BLaER1 treated with 17β-estradiol and CSF1 and Interleukin-3, amounts not matched to agents 10 nM and 100 nM (cell line): ENCODE results near the gene SLC13A4.
A peak's percentile ranks its signal among the peaks of the same experiment; 100 is the strongest.
"Not testable (repeated sequence)": the region's sequence is repeated elsewhere in the genome, so short reads cannot be mapped to it uniquely, and the experiment has no call there.

Experiments
- H3K27ac ChIP-seq, 11 experiments: shearing (Covaris generic); formaldehyde crosslinking; 2 replicates each; pipeline ENCODE4 v1.8.1; 2022
- H3K27me3 ChIP-seq, 11 experiments: shearing (Covaris generic); formaldehyde crosslinking; 2 replicates each; pipeline ENCODE4 v1.8.1; 2022
- H3K36me3 ChIP-seq, 11 experiments: shearing (Covaris generic); formaldehyde crosslinking; 2 replicates each; pipeline ENCODE4 v1.8.1; 2022
- H3K4me1 ChIP-seq, 10 experiments: shearing (Covaris generic); formaldehyde crosslinking; 2 replicates each; pipeline ENCODE4 v1.8.1; 2022
- H3K4me2 ChIP-seq, 11 experiments: shearing (Covaris generic); formaldehyde crosslinking; 2 replicates each; pipeline ENCODE4 v1.8.1; 2022
- H3K4me3 ChIP-seq, 10 experiments: shearing (Covaris generic); formaldehyde crosslinking; 2 replicates each; pipeline ENCODE4 v1.8.1; 2022
- H3K9ac ChIP-seq, 11 experiments: shearing (Covaris generic); formaldehyde crosslinking; 2 replicates each; pipeline ENCODE4 v1.8.1; 2022
- H3K9me3 ChIP-seq, 11 experiments: shearing (Covaris generic); formaldehyde crosslinking; replicated peaks in 1 of 11; 2 replicates each; pipeline ENCODE4 v1.8.1; 2022
- H4K20me1 ChIP-seq, 11 experiments: shearing (Covaris generic); formaldehyde crosslinking; 2 replicates each; pipeline ENCODE4 v1.8.1; 2022
- Cebpa-rat ChIP-seq, 11 experiments: shearing (Covaris generic); IDR thresholded peaks; 2 replicates each; pipeline ENCODE4 v1.8.1; 2022

The SLC13A4 gene

GRCh38 chr7:135678612-135679575 is 49.1 kb downstream of the SLC13A4 start:
- Histone ChIP-seq H3K36me3 (peaks cover 37 to 97% (median 70%) of the 10 kb centered on the region in 11 experiments), H3K4me3 (no peak overlapping the region)

GRCh38 chr7:135673360-135673706 is 54.7 kb downstream of the SLC13A4 start:
- peaks cover 0 to 12% (median 8%) of the 10 kb centered on the region in 11 experiments; a peak in 19 of 22 replicates for H3K9me3 ChIP-seq
- H4K20me1 ChIP-seq = peaks cover 8 to 57% (median 21%) of the 10 kb centered on the region in 11 experiments; a peak in 13 of 22 replicates
- H3K4me3 ChIP-seq = no peak overlapping the region
- H3K4me2 ChIP-seq = no peak overlapping the region
- H3K36me3 ChIP-seq = peaks cover 44 to 65% (median 58%) of the 10 kb centered on the region in 11 experiments
- peaks cover 0 to 35% (median 3%) of the 10 kb centered on the region in 10 experiments; a peak in 8 of 20 replicates for H3K4me1 ChIP-seq
- H3K27me3 ChIP-seq = no peaks in the 10 kb centered on the region
- no peak for TF ChIP-seq Cebpa-rat (IDR thresholded peaks at IDR 0.05)
- H3K9ac ChIP-seq = no peak overlapping the region
- no peak overlapping the region for H3K27ac ChIP-seq

More at GRCh38 chr7:135678612-135679575, 49.1 kb downstream of the SLC13A4 start:
- no peak for TF ChIP-seq Cebpa-rat (IDR thresholded peaks at IDR 0.05)
- H3K9me3 ChIP-seq = no peaks in the 10 kb centered on the region
- no peaks in the 10 kb centered on the region for H3K27me3 ChIP-seq
- H3K4me2 ChIP-seq = no peak overlapping the region
- no peak overlapping the region for H3K9ac ChIP-seq
- H3K4me1 ChIP-seq = no peaks in the 10 kb centered on the region
- no peak overlapping the region for H3K27ac ChIP-seq
- peaks cover 0 to 17% (median 8%) of the 10 kb centered on the region in 11 experiments; a peak in 10 of 22 replicates for H4K20me1 ChIP-seq

- no peak overlapping the region for H3K27ac ChIP-seq
- peaks cover 8 to 57% (median 21%) of the 10 kb centered on the region in 11 experiments; a peak in 13 of 22 replicates for H4K20me1 ChIP-seq
- peaks cover 47 to 65% (median 55%) of the 10 kb centered on the region in 11 experiments for H3K36me3 ChIP-seq
- TF ChIP-seq Cebpa-rat (IDR thresholded peaks at IDR 0.05) = no peak
- H3K4me3 ChIP-seq = no peak overlapping the region
- H3K9me3 ChIP-seq = peaks cover 0 to 16% (median 13%) of the 10 kb centered on the region in 11 experiments; a peak in 19 of 22 replicates
- no peak overlapping the region for H3K4me2 ChIP-seq
- peaks cover 0 to 37% (median 3%) of the 10 kb centered on the region in 10 experiments; a peak in 8 of 20 replicates for H3K4me1 ChIP-seq
- no peaks in the 10 kb centered on the region for H3K27me3 ChIP-seq
- H3K9ac ChIP-seq = no peak overlapping the region
These were observed 55.2 kb downstream of the SLC13A4 start for GRCh38 chr7:135672560-135673359.

GRCh38 chr7:135670179-135670578 is 57.8 kb downstream of the SLC13A4 start:
- Histone ChIP-seq H3K36me3 (peaks cover 21 to 57% (median 37%) of the 10 kb centered on the region in 11 experiments), H3K27me3 (no peaks in the 10 kb centered on the region), H3K4me1 (peaks cover 0 to 63% (median 20%) of the 10 kb centered on the region in 10 experiments; a peak in 13 of 20 replicates), H3K27ac (no peak overlapping the region), H3K9ac (peak overlapping the region in 1 of 11 experiments; percentile 2; a peak in 1 of 22 replicates), H4K20me1 (peaks cover 11 to 53% (median 21%) of the 10 kb centered on the region in 11 experiments; a peak in 13 of 22 replicates), H3K4me2 (peak overlapping the region in 2 of 11 experiments; percentile 35 to 49; a peak in 4 of 22 replicates), H3K9me3 (peaks cover 0 to 16% (median 13%) of the 10 kb centered on the region in 11 experiments; a peak in 19 of 22 replicates), H3K4me3 (no peak overlapping the region)
- no peak for TF ChIP-seq Cebpa-rat (IDR thresholded peaks at IDR 0.05)

- Histone ChIP-seq H3K27me3 (no peaks in the 10 kb centered on the region), H3K27ac (no peak overlapping the region), H4K20me1 (peaks cover 11 to 53% (median 21%) of the 10 kb centered on the region in 11 experiments; a peak in 13 of 22 replicates), H3K9me3 (peaks cover 0 to 16% (median 13%) of the 10 kb centered on the region in 11 experiments; a peak in 19 of 22 replicates), H3K4me3 (no peak overlapping the region), H3K36me3 (peaks cover 17 to 57% (median 33%) of the 10 kb centered on the region in 11 experiments), H3K9ac (peak overlapping the region in 1 of 11 experiments; percentile 2; a peak in 1 of 22 replicates), H3K4me2 (peak overlapping the region in 2 of 11 experiments; percentile 35 to 49; a peak in 4 of 22 replicates), H3K4me1 (peaks cover 0 to 67% (median 20%) of the 10 kb centered on the region in 10 experiments; a peak in 14 of 20 replicates)
- no peak for TF ChIP-seq Cebpa-rat (IDR thresholded peaks at IDR 0.05)
These were observed 58.2 kb downstream of the SLC13A4 start for GRCh38 chr7:135669774-135670173.

GRCh38 chr7:135668852-135669395 is 59.1 kb downstream of the SLC13A4 start:
- not testable (repeated sequence) for H3K4me3 ChIP-seq

GRCh38 chr7:135667626-135668025 is 60.4 kb downstream of the SLC13A4 start:
- not testable (repeated sequence) for H3K27me3 ChIP-seq, H3K9ac ChIP-seq, H3K4me3 ChIP-seq
- peaks cover 0 to 16% (median 13%) of the 10 kb centered on the region in 11 experiments; a peak in 19 of 22 replicates for H3K9me3 ChIP-seq
- H3K27ac ChIP-seq = peak overlapping the region in 3 of 11 experiments; percentile 61 to 74 (median 68); a peak in 6 of 22 replicates
- peaks cover 8 to 36% (median 21%) of the 10 kb centered on the region in 11 experiments; a peak in 12 of 22 replicates for H4K20me1 ChIP-seq
- peaks cover 0 to 45% (median 21%) of the 10 kb centered on the region in 11 experiments; a peak in 17 of 22 replicates for H3K36me3 ChIP-seq
- peak overlapping the region in 4 of 11 experiments; percentile 63 to 89 (median 73); a peak in 4 of 22 replicates for H3K4me2 ChIP-seq
- peaks cover 14 to 83% (median 35%) of the 10 kb centered on the region in 10 experiments for H3K4me1 ChIP-seq

More at GRCh38 chr7:135668852-135669395, 59.1 kb downstream of the SLC13A4 start:
- Histone ChIP-seq H3K36me3 (peaks cover 9 to 54% (median 27%) of the 10 kb centered on the region in 11 experiments), H3K4me1 (peaks cover 4 to 76% (median 27%) of the 10 kb centered on the region in 10 experiments), H4K20me1 (peaks cover 11 to 49% (median 21%) of the 10 kb centered on the region in 11 experiments; a peak in 13 of 22 replicates), H3K9me3 (peaks cover 0 to 16% (median 13%) of the 10 kb centered on the region in 11 experiments; a peak in 19 of 22 replicates)
- not testable (repeated sequence) for H3K4me2 ChIP-seq, H3K9ac ChIP-seq, H3K27ac ChIP-seq, H3K27me3 ChIP-seq
